KOPT-K1 (cell line): ENCODE measurements around the gene GLTP.
"Not testable (repeated sequence)": the region's sequence is repeated elsewhere in the genome, so short reads cannot be mapped to it uniquely, and the experiment has no call there.

Experiments used
- H3K27ac ChIP-seq: fragments of 200-600 bp; sonication (generic); 2 replicates; pipeline ENCODE4 v1.5.1; 2016; ENCODE audit warnings: antibody characterized with exemption, mild to moderate bottlenecking, low read depth, low read length; ENCODE audit not compliant: poor library complexity, severe bottlenecking
- H3K36me3 ChIP-seq: fragments of 200-600 bp; sonication (generic); 2 replicates; pipeline ENCODE4 v1.5.1; 2017; ENCODE audit warnings: antibody characterized with exemption, mild to moderate bottlenecking, low read length, moderate library complexity; ENCODE audit not compliant: insufficient read depth
- H3K9me3 ChIP-seq: fragments of 200-600 bp; sonication (generic); 2 replicates; pipeline ENCODE4 v1.5.1; 2017; ENCODE audit warnings: antibody characterized with exemption, low read length, mild to moderate bottlenecking; ENCODE audit not compliant: insufficient read depth, poor library complexity, severe bottlenecking

Gene GLTP

GRCh38 chr12:109876406-109876805, 3.9 kb downstream of the GLTP start:
- Histone ChIP-seq H3K27ac (no peak overlapping the region), H3K9me3 (no peaks in the 10 kb centered on the region), H3K36me3 (0 out of 2 replicates have a peak, but pooled peaks cover 3% of the 10 kb centered on the region)

- Histone ChIP-seq H3K9me3 (no peaks in the 10 kb centered on the region), H3K27ac (no peak overlapping the region), H3K36me3 (0 out of 2 replicates have a peak, but pooled peaks cover 3% of the 10 kb centered on the region)
Measured at GRCh38 chr12:109875572-109876131, 4.7 kb downstream of the GLTP start.

GRCh38 chr12:109873653-109874052, 6.7 kb downstream of the GLTP start:
- Histone ChIP-seq H3K27ac (no peak overlapping the region), H3K36me3 (0 out of 2 replicates have a peak, but pooled peaks cover 3% of the 10 kb centered on the region), H3K9me3 (no peaks in the 10 kb centered on the region)

GRCh38 chr12:109871668-109872314, 8.6 kb downstream of the GLTP start:
- H3K9me3 ChIP-seq = no peaks in the 10 kb centered on the region
- no peak overlapping the region for H3K27ac ChIP-seq
- H3K36me3 ChIP-seq = 0 out of 2 replicates have a peak, but pooled peaks cover 3% of the 10 kb centered on the region

GRCh38 chr12:109870648-109871047, 9.7 kb downstream of the GLTP start:
- Histone ChIP-seq H3K36me3 (0 out of 2 replicates have a peak, but pooled peaks cover 3% of the 10 kb centered on the region), H3K27ac (no peak overlapping the region), H3K9me3 (no peaks in the 10 kb centered on the region)

- Histone ChIP-seq H3K36me3 (0 out of 2 replicates have a peak, but pooled peaks cover 3% of the 10 kb centered on the region), H3K27ac (no peak overlapping the region), H3K9me3 (no peaks in the 10 kb centered on the region)
Measured at GRCh38 chr12:109868182-109869051, 11.9 kb downstream of the GLTP start.

- Histone ChIP-seq H3K36me3 (no peaks in the 10 kb centered on the region), H3K27ac (no peak overlapping the region), H3K9me3 (no peaks in the 10 kb centered on the region)
Measured at GRCh38 chr12:109864916-109865315, 15.4 kb downstream of the GLTP start.

GRCh38 chr12:109863847-109864712, 16.3 kb downstream of the GLTP start:
- Histone ChIP-seq H3K27ac (no peak overlapping the region), H3K9me3 (no peaks in the 10 kb centered on the region), H3K36me3 (no peaks in the 10 kb centered on the region)

GRCh38 chr12:109862491-109862890, 17.9 kb downstream of the GLTP start:
- not testable (repeated sequence) for H3K36me3 ChIP-seq, H3K27ac ChIP-seq, H3K9me3 ChIP-seq

GRCh38 chr12:109861689-109862314, 18.5 kb downstream of the GLTP start:
- no peaks in the 10 kb centered on the region for H3K9me3 ChIP-seq
- H3K36me3 ChIP-seq = peaks cover 8% of the 10 kb centered on the region; the same call in 1 of the 2 replicates
- no peak overlapping the region for H3K27ac ChIP-seq

- peaks cover 14% of the 10 kb centered on the region; the same call in 1 of the 2 replicates for H3K36me3 ChIP-seq
- H3K27ac ChIP-seq = no peak overlapping the region
- no peaks in the 10 kb centered on the region for H3K9me3 ChIP-seq
Measured at GRCh38 chr12:109860977-109861376, 19.4 kb downstream of the GLTP start.

- H3K27ac ChIP-seq = no peak overlapping the region
- no peaks in the 10 kb centered on the region for H3K9me3 ChIP-seq
- H3K36me3 ChIP-seq = peaks cover 33% of the 10 kb centered on the region; the same call in 1 of the 2 replicates
Measured at GRCh38 chr12:109858764-109859163, 21.6 kb downstream of the GLTP start.

GRCh38 chr12:109857715-109858114, 22.6 kb downstream of the GLTP start:
- no peak overlapping the region for H3K27ac ChIP-seq
- H3K36me3 ChIP-seq = peaks cover 33% of the 10 kb centered on the region; the same call in 1 of the 2 replicates
- no peaks in the 10 kb centered on the region for H3K9me3 ChIP-seq

- no peak overlapping the region for H3K27ac ChIP-seq
- peaks cover 45% of the 10 kb centered on the region; the same call in 1 of the 2 replicates for H3K36me3 ChIP-seq
- no peaks in the 10 kb centered on the region for H3K9me3 ChIP-seq
Measured at GRCh38 chr12:109855377-109855776, 25.0 kb downstream of the GLTP start.
